ENCODE measurements around the gene MZF1. TPM values are rescaled to one million over a fixed set of nuclear protein-coding genes. Genes with fewer than 3 reads are reported as not detected.

The MZF1 gene
- total RNA-seq, 1 experiment from 2014 or later: 33.0 TPM

DNA sequence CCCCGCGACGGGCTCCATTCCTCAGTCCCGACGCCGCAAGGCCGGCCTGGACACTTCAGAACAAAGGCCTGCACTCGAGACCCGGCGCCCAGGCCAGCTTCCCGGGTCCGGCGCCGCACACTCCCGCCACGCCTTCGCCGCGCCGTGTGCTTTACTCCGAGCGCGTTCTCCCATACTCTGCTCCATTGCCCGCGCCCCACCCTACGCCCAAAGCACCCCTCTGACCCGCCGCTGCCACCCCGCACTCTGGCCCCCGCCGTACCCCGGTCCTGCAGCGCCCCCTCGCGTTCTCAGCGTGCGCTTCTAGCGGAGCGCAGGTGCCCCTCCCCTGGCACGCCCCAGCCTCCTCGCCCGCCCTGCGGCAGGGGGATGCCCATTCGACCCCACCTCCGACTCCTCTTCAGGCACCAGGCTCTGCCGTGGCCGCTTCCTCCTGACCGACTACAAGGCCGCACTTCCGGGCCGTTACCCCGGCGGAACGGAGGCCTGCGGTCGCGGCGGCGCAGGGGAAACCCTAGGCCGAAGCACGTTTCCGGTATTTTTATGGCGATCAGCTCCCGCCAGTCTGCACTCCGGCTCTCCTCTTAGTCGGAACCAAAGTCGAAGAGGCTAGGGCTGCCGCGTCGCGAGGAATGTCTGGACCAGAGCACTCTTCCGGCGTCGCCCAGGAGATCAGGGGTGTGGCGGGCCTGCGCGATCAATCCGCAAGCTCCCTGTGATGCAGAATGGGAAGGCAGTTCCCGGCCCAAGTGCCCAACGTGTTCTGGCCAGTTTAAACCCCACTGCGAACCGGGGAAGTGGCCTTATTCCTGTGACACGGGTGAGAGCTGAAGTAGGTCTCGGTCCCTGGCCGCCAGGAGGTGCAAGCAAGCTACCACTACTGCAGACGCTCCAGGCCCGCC is 53.5 kb downstream of the MZF1 start, which contains the start of gene ZBTB45:
ZBTB45 (minus strand) TSS at position 456 of the 902 bp plus-strand sequence. CDS start 2,137 bp downstream, outside the sequence.
- Histone ChIP-seq H3K27ac (ENCODE audit: low read depth, low read length) (peak within 1 kb of the TSS; percentile 91), H3K79me2 (ENCODE audit: insufficient read depth, low read length) (peaks cover 43% of the 10 kb centered on the region), H2AFZ (ENCODE audit: low read depth, low read length, poor library complexity, severe bottlenecking) (no peak within 1 kb of the TSS), H3K4me3 (replicated peaks in 1 of 2; ENCODE audit: low read depth in 1 of 2, low read length in 2 of 2) (peak within 1 kb of the TSS; percentile 78 to 90), H3K9ac (ENCODE audit: low read length) (peak within 1 kb of the TSS; percentile 84), H3K4me2 (ENCODE audit: low read length) (peak within 1 kb of the TSS; percentile 91), H3K27me3 (ENCODE audit: insufficient read depth, low read length) (no peaks in the 10 kb centered on the region), H3K4me1 (ENCODE audit: control insufficient read depth in 1 of 2, insufficient read depth in 2 of 2, low read length in 2 of 2) (peaks cover 12 to 35% of the 10 kb centered on the region in 2 experiments), H3K9me2 (ENCODE audit: insufficient read depth) (no peaks in the 10 kb centered on the region), H4K20me1 (ENCODE audit: insufficient read depth) (no peaks in the 10 kb centered on the region), H3K9me3 (ENCODE audit: control insufficient read depth in 1 of 2, insufficient read depth in 1 of 2, low read depth in 1 of 2, low read length in 2 of 2) (no peaks in the 10 kb centered on the region), H3K36me3 (ENCODE audit: control insufficient read depth in 1 of 2, insufficient read depth in 2 of 2, low read length in 2 of 2) (peaks cover 2 to 17% of the 10 kb centered on the region in 2 experiments; a peak in 2 of 4 replicates)
- BruUV-seq (replicated peaks): TSS peak; percentile 44
- ChIA-PET CTCF (interaction anchor here (0.6 to 3.3 kb wide), 17 partner anchors 9 to 625 kb away, joined by 3 to 20 read pairs (median 4); partner anchors contain the start of genes CHMP2A, TRIM28, ZNF497 and ZNF544), RAD21 (ENCODE audit: low non-redundant PET in 1 of 2, low total read pairs in 2 of 2, uncharacterized antibody in 2 of 2, unreplicated experiment in 2 of 2) (interaction anchor here (1.0 to 2.2 kb wide), 3 partner anchors 35 to 62 kb away, joined by 6 to 8 read pairs (median 7); partner anchors contain the start of gene CHMP2A (in 1 of the 2)), POLR2A (interaction anchor here (0.7 to 3.8 kb wide), 11 partner anchors 18 to 157 kb away, joined by 3 to 33 read pairs (median 4); partner anchors contain the start of genes CHMP2A, TRIM28, ZNF497 and ZNF584)
- ATAC-seq (peak; percentile 74), DNase-seq (ENCODE audit: low read depth, low spot score) (peak; percentile 94)
- intact Hi-C loops (cut with micrococcal nuclease): loop anchor here (1.0 to 5.0 kb wide), 4 partner anchors 25 to 302 kb away; partner anchors contain the start of genes MZF1, TRIM28 and ZSCAN22
- TF ChIP-seq CBX3 (IDR thresholded peaks at IDR 0.05; ENCODE audit: low read depth) (peak; percentile 95), POLR2AphosphoS5 (IDR thresholded peaks at IDR 0.05; ENCODE audit: low read depth, low read length) (peak; percentile 80), MAX (IDR thresholded peaks at IDR 0.05) (peak; percentile 86), EZH2phosphoT487 (IDR thresholded peaks at IDR 0.05; ENCODE audit: borderline replicate concordance) (no peak), YY1 (IDR thresholded peaks at IDR 0.05; ENCODE audit: extremely low read depth, insufficient replicate concordance, low read depth, low read length) (peak; percentile 85), TCF7L2 (IDR thresholded peaks at IDR 0.05; ENCODE audit: borderline replicate concordance, extremely low read depth, insufficient read depth, insufficient read length) (no peak), ATF3 (IDR thresholded peaks at IDR 0.05) (no peak), FOSL1 (IDR thresholded peaks at IDR 0.05; ENCODE audit: low read depth) (no peak), ZBTB33 (IDR thresholded peaks at IDR 0.05; ENCODE audit: extremely low read depth, insufficient replicate concordance, low read length) (peak; percentile 60), RAD21 (IDR thresholded peaks at IDR 0.05; ENCODE audit: low read depth) (peak; percentile 90), SP1 (IDR thresholded peaks at IDR 0.05; ENCODE audit: low read depth) (peak; percentile 83), ELF1 (IDR thresholded peaks at IDR 0.05; ENCODE audit: borderline replicate concordance, low read depth) (no peak; the same call in 1 of the 2 replicates), SIN3A (IDR thresholded peaks at IDR 0.05; ENCODE audit: low read depth) (peak; percentile 81), JUND (IDR thresholded peaks at IDR 0.05) (no peak; the same call in 1 of the 2 replicates), EZH2 (IDR thresholded peaks at IDR 0.05) (no peak), POLR2A (IDR thresholded peaks at IDR 0.05; ENCODE audit: borderline replicate concordance, extremely low read depth, insufficient read depth, insufficient read length) (peak; percentile 68), CEBPB (IDR thresholded peaks at IDR 0.05; ENCODE audit: low read depth) (no peak), ZFX (IDR thresholded peaks at IDR 0.05) (peak; percentile 94)
- TF ChIP-seq, protein P1, sequence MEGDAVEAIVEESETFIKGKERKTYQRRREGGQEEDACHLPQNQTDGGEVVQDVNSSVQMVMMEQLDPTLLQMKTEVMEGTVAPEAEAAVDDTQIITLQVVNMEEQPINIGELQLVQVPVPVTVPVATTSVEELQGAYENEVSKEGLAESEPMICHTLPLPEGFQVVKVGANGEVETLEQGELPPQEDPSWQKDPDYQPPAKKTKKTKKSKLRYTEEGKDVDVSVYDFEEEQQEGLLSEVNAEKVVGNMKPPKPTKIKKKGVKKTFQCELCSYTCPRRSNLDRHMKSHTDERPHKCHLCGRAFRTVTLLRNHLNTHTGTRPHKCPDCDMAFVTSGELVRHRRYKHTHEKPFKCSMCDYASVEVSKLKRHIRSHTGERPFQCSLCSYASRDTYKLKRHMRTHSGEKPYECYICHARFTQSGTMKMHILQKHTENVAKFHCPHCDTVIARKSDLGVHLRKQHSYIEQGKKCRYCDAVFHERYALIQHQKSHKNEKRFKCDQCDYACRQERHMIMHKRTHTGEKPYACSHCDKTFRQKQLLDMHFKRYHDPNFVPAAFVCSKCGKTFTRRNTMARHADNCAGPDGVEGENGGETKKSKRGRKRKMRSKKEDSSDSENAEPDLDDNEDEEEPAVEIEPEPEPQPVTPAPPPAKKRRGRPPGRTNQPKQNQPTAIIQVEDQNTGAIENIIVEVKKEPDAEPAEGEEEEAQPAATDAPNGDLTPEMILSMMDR (IDR thresholded peaks at IDR 0.05 in 2 of 3, conservative IDR thresholded peaks at IDR 0.05 in 1 of 3; ENCODE audit: borderline replicate concordance in 1 of 3, insufficient read depth in 1 of 3, low read depth in 2 of 3, low read length in 2 of 3): peak; percentile 69 to 75 (median 71)

All from HCT116 (cell line).